HG03575 (cell line): ENCODE measurements around the gene NEK8.

Experiments used
- ATAC-seq: cut with Tn5 transposase; IDR thresholded peaks from one replicate; pipeline ENCODE4 v1.9.1; 2021; ENCODE audit not compliant: unreplicated experiment, insufficient number of reproducible peaks, low FRiP score; ENCODE audit errors: extremely low read depth

The NEK8 gene

DNA sequence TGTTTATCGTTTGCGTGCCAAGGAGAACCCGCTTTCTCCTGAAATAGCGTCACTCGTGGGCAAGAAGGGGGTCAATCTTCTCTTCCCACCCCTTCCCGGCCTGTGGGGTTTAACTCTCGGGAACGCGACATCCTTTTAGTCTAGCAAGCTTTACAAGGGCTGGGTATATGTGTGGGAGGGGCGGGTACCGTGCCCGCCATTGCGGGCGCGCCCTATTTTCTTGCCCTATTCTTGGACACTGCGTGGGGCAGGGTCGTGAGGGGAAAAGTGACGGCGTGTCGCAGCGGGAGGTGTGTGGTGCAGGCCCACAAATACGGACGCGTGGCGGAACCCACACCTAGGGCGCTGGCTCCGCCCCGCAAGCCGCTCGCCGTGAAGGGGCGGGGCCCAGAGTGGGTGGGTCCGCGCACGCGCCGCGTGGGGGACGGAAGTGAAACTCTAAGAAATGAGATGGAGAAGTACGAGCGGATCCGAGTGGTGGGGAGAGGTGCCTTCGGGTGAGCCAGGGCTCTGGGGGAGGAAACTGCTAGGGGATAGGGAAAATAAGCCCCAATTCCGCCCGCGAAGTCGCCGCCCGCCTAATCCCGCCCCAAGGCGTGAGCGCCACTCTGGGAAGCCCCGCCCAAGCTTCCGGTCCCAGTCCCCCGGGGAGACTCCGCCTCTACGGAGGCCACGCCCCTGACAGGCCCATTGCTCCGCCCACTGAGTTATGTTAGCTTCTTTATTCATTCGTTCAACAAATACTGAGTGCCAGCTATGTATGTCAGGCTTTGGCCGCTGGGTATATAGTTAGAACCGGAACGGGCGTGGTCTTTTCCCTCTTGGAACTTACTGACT lies at the start of gene NEK8:
Gene NEK8 (plus strand): TSS at position 425 of the 837 bp plus-strand sequence. CDS start 26 bp downstream, at position 451.
- ATAC-seq, result no peak

DNA sequence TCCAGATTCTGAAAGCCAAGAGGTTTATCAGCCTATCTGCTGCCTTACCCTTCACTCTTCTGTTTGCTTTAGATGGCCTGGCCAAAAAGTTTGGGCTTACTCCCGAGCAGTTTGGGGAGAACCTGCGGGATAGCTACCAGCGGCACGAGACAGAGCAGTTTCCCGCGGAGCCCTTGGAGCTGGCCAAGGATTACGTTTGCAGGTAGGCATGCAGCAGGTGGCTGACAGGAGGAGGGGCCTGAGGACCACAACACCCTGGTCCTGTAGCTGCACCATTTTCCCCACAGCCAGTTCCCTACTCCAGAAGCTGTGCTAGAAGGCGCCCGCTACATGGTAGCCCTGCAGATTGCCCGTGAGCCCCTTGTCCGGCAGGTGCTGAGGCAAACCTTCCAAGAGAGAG lies 45.9 kb upstream of the NEK8 start:
- ATAC-seq, result no peak

DNA sequence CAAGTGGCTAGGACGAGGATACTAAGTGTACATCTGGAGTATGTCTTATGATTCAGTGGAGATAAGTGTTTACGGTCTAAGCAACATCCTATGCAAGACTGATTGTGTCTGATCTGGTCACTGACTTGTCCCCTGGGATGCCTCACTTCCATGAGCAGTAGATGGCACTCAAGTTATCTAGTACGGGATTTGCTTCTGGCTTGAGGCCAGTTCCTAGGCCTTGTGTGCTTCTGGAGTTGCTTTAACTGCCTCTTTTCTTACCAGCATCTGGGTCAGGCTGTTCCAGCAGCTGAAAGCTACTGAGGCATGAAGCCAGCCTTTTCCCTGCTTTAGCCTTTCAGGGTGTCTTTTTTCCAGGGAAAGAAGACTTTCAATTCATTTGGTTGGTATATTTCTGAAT lies 43.6 kb upstream of the NEK8 start:
- no peak for ATAC-seq

DNA sequence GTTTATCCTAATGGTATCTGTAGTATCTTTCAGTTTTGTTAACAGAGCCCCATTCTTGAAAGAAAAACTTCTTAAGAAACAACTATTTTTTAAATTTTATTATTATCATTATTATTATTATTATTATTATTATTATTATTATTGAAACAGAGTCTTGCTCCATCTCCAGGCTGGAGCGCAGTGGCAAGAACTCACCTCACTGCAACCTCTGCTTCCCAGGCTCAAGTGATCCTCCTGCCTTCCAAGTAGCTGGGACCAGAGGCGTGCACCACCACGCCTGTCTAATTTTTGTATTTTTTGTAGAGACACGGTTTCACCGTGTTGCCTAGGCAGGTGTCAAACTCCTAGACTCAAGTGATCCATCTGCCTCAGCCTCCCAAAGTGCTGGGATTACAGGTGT lies 43.2 kb upstream of the NEK8 start:
- ATAC-seq, result no peak

DNA sequence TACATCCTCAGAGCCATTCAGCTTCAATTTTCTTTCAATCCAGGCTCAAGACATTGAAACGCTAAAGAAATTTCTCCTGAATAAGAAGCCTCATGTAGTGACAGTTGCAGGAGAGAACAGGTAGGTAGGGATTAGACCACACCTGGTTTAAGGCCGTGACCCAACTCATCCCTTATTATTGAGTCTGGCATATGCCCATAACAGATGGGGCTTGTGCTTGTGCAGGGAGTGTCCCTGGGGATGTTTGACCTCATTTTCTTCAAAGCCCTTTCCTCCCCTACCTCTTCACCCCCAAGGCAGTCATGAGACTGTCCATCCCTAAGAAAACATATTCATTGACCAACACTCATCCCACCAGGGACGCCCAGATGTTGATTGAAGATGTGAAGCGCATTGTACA lies 42.3 kb upstream of the NEK8 start:
- no peak for ATAC-seq

DNA sequence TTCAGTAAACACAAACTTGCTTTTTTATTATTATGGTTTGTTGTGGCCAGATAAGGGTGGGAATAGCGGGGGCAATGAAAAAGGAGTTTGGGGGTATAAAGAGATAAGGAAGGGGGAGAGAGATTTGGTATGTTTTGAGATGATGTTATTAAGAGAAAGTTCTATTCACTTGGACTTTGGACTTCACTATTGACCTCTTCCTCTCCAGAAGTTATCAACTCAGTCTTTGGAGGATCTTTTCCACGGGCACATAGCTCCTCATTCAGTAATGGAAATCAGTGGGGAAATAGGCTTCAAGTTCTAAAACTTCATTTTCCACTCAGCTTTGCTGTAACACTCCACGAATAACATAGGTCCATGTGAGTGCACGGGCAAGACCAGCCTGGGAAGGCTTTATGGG lies 40.1 kb upstream of the NEK8 start:
- no peak for ATAC-seq

DNA sequence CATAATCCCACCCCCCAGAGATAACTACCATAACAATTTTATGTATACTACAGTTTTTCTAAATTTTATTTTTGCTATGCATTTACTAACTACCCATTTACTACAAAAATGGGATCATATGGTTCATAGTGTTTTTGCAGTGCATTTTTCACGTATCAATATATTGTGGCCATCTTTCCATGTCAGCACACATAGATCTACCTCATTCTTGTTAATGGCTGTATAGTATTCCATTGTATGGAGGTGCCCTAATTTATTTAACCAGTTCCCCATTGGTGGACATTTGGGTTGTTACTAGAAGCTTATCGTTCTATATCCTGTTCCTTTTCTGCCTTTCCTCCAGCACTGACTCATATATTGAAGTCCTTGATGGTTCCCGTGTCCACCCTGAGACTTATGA lies 39.6 kb upstream of the NEK8 start:
- ATAC-seq, result no peak

DNA sequence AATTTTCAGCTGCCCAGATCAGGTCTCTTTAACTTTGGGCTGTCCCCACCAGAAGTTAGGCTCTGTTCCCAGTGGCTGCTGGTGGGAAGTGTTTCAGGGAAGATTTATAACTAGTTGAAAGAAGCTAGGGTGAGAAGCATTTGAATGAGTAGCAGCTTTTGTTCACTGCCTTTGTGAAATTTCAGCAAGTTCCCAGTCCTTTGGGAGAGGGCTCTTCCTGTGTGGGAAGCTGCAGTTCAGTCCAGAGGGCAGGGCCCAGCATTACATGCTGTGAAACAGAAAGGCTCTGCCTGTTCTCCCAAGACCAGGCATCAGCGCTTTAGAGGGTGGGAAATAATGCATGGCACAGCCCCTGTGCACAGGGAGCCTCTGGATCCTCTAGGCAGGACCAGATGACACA lies 34.7 kb upstream of the NEK8 start:
- ATAC-seq, result no peak

DNA sequence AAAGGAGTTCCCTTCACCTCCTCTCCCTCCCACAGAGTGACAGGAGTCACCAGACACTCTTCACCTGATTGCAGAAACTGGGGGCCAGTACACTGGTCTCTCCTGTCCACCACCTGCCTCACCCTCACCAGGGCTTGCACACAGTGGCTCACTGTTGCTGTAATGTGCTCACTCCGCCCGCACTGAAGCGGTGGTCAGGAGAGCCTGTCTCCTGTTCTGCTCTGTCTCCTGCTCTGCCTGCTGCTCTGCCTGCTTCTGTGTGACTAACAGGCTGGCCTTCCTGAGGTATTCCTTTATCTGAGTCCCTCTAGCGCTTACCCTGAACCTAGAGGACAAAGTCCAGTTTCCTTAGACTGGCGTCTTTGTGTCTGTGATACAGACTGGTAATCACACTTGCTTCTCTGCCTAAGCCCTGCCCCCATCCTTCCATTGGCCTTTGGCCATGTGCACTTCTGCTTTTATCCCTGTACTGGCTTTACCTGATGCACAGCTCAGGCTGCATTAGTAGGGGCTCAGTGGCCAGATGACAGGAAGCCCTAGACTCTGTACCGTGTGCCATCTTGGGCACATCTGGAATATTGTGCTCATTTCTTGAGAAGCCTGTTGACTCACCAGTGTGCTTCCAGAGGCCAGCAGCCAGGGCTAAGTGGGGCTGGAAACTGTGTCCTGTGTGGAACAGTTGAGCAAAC lies 30.2 kb upstream of the NEK8 start:
- ATAC-seq, result no peak

DNA sequence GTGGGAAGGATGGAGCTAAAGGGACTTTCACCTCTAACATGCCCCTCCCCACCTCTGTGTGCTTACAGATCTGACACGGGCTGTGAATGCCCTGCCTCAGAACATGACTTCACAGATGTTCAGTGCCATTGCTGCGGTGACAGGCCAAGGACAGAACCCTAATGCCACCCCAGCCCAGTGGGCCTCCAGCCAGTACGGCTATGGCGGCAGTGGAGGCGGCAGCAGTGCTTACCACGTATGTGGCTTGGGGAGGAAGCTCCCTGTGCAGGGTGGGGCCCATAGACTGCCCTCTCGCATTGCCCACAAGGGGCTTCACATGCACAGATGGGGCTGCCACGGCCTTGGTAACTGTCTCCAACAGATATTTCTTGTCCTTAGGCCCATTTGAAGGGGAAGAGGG lies 28.3 kb upstream of the NEK8 start:
- no peak for ATAC-seq

DNA sequence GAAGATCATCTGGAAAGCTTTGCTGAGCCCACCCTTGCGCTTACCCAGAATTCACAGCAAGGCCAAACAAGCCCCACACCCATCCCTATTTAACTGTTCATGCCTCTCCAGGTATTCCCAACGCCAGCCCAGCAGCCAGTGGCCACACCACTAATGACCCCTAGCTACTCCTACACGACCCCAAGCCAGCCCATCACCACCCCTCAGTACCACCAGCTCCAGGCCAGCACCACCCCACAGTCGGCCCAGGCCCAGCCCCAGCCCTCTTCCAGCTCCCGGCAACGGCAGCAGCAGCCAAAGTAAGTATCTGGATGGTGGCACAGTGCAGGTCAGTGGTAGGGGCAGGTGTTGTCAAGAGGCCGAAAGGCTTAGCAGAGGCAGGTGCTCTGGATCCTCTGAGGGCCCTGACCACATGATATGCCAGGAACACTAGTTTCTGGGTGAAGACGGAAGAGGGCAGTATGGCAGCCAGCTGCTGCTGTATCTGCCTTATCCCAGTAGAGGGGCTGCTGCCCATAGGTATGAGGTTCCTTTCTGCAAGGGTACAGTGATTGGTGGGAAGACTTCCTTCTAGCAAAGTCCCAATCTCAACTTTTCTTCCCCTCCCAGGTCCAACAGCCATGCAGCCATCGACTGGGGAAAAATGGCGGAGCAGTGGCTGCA lies 27.6 kb upstream of the NEK8 start:
- no peak for ATAC-seq

DNA sequence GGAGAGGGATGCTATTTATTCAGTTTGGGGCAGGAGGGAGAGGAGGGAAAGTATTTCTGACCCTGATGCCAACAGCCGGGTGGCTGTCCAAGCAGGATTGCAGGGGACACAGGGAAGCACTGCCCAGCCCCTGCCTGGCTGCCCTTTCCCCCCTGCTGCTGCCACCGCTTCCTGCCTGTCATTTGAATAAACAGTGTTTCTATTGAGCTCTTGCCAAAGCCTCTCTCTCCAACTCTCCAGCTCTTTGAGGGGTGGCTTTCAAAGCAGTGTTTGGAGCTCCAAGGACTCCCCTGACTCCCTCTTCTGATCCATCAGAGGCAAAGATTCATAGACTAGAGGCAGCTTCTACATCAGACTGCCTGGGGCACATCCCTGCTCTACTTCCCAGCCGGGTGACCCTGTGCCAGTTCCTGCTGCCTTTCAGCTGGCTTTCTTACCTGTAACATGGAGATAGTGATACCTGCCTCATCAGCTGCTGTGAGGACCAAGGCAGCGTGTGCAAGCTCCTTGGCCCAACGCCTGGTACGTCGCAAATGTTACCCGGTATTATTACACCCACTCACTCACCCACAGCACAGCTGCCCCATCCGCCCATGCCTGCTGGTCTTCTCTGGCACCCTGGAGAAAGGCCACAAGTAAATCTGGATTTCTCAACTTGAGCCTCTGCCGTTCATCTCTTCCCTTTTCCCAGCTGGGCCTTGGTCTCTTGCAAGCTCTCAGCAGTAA lies 26.4 kb upstream of the NEK8 start:
- ATAC-seq, result no peak

DNA sequence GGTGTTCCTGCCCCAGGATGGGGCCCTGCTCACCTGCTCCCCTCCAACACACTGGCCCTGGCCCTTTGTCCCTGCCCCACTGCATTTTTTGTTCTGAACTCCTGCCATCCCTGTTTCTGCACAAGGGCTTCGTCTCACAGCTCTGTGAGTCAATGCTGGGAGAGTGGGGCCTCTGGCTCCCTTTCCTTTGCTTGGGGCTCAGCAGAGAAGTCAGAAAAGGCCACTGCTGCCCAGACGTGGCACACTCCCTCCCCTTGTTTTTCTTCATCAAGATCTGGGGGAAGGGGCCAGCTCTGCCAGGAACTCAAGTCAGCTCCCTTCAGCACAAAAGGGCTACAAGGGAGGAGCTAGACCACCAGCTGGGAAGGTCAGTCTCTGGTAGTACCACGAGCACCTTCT lies 25.8 kb upstream of the NEK8 start:
- ATAC-seq, result no peak

DNA sequence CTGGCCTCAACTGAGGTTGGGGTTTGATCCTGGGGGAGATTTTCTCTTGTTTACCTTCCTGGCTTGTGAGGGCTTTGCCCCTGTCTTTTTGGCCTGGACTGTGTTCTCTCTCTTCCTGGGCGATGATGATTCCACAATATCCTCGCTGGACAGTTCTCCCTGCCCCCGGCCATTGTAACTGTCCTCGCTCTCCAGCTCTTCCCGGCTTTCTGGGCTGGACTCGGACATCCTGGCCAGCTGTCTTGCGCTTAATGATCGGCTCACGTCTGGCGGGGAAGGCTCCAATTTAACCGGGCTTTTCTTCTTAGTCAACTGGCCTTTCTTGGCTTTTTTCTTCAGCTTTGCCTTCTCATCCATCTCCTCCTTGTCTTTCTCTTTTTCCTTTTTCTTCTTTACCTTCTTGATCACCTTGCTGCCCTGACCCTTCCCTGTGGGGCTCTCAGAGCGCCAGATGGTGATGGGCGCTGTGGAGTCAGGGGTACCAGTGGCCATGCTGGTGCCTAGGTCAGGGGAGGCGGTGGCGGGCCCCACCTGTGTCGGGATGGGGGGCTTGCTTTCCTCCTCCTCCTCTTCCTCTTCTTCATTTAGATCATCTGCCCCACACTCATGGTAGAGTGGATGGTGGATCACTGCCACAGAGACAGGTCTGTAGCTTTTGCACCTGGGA lies 24.9 kb upstream of the NEK8 start:
- no peak for ATAC-seq

DNA sequence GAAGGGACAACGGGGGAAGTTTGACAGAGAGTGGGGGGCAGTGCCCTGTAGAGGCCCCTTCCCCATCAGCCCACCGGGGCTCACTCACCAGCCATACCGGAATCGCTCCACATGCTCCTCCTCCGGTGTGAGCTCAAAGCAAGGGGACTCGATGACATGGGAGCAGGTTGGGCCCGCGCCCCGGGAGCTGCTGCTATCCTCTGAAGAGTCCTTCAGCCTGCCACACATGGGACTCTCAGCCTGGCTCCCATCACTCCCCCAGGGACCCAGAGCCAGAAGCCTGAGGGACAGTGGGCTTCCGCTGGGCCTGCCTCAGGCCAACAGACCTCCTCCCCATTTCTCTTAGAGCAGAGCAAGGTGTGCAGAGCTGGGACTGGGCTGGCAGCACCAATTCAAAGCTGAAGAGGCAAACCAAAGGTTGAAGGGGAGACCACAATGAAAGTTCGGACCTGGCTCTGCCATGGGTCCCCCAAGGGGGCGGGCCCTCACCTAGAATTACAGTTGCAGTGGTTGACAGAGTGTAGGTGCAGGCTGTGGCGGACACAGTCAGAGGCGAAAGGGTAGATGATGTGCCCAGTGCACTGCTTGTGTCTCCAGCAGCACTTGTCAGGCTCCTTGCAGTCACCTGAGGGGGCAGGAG lies 24.2 kb upstream of the NEK8 start:
- no peak for ATAC-seq

DNA sequence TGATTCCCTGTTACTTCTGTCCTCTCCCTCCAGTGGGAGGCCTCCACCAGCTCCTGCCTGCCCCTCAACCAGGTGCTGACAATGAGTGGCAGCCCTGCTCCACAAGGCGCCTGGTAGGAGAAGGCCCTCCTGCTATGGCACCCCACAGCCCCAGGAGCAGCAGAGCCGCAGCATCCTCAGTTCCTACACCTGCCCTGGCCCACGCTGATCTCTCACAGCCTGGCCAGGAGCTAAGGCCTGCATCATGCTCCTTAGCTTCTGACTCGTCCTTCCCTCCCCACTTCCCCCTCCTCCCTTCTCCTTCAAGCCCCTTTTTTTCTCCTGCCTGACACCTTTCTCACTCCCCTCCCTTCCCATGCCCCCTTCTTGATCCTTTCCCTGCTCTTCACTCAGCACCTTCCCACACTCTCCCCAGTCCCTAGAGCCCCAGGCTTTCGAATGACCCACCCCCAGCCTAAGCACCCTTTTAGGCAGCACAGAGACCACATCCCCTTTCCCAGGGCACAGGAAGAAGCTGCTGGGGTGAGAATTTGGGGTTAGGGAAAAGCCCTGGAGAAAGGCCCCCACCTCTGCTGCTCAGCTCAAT lies 23.4 kb upstream of the NEK8 start:
- no peak for ATAC-seq

DNA sequence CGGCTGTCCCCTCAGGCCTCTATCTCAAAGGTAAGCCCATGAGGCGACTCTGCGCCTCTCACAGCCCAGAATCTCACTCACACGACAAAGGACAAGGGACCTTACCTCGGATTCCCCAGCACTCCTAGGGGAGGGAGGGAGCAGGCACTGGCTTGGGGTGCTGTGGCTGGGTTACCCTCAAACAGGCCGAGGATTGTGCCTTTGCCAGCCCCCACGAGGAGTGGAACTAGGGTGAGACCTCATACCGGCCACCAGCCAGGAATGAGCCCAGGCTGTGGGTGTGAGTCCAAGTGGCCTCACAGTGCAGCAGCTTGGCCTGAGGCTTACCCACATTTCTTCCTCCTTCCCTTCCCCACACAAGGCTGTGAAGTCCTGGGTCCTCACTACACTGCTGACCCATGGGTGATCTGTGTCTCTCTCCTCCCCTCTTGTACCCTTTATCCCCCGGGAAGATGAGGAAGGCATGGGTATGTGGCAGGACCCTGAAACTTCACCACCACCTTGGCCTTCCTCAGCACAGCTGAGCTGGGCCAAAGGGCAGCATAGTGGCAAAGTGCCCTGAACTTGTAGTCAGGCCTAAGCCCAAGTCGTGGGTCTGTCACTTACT lies 22.8 kb upstream of the NEK8 start:
- no peak for ATAC-seq
